CD8-positive, alpha-beta memory T cell (primary cell): ENCODE measurements around the gene RNU7-1. TPM values are rescaled to one million over a fixed set of nuclear protein-coding genes. Genes with fewer than 3 reads are reported as not detected.
"Not testable (repeated sequence)": the region's sequence is repeated elsewhere in the genome, so short reads cannot be mapped to it uniquely, and the experiment has no call there.

Experiments used
- CTCF ChIA-PET: fragments of 350-600 bp; sonication (Branson Sonifier 250); formaldehyde crosslinking; loops from one replicate; lab custom pipeline; 2021; ENCODE audit warnings: antibody characterized with exemption; lab: Charles Lee
- POLR2A ChIA-PET: fragments of 350-600 bp; sonication (Branson Sonifier 250); formaldehyde crosslinking; loops from one replicate; lab custom pipeline; 2021; ENCODE audit warnings: antibody characterized with exemption; lab: Charles Lee
- DNase-seq, 5 donors: peaks; one replicate each; pipeline versions ENCODE4 v3.0.0 to v3.0.0-alpha.2; 2020 to 2022; ENCODE audit warnings: mixed read lengths in 1 of 5
- H3K27ac ChIP-seq: one replicate; pipeline ENCODE4 v1.7.0; 2013; ENCODE audit warnings: low read depth, mild to moderate bottlenecking, low read length, moderate library complexity
- H3K27me3 ChIP-seq: 2 replicates; pipeline ENCODE4 v1.7.0; 2013; ENCODE audit warnings: low read length, mild to moderate bottlenecking; ENCODE audit not compliant: insufficient read depth, poor library complexity, severe bottlenecking
- H3K36me3 ChIP-seq: 2 replicates; pipeline ENCODE4 v1.7.0; 2013; ENCODE audit warnings: mild to moderate bottlenecking, low read length, moderate library complexity; ENCODE audit not compliant: insufficient read depth
- H3K4me1 ChIP-seq: 2 replicates; pipeline ENCODE4 v1.7.0; 2013; ENCODE audit warnings: mild to moderate bottlenecking, low read length, moderate library complexity; ENCODE audit not compliant: insufficient read depth
- H3K4me3 ChIP-seq: 2 replicates; pipeline ENCODE4 v1.7.0; 2013; ENCODE audit warnings: mild to moderate bottlenecking, low read length
- H3K9me3 ChIP-seq: 2 replicates; pipeline ENCODE4 v1.7.0; 2013; ENCODE audit warnings: mild to moderate bottlenecking, low read length
- H3K27ac Mint-ChIP-seq, 8 donors: one replicate each; pipeline ENCODE4 v1.8.0; 2020 to 2021; ENCODE audit warnings: mixed read lengths in 8 of 8, mild to moderate bottlenecking in 6 of 8, inconsistent platforms in 3 of 8, moderate library complexity in 3 of 8
- H3K27me3 Mint-ChIP-seq, 2 donors: one replicate each; pipeline ENCODE4 v1.8.0; 2020 to 2021; ENCODE audit warnings: mixed read lengths in 2 of 2, mild to moderate bottlenecking in 1 of 2, moderate library complexity in 1 of 2
- H3K36me3 Mint-ChIP-seq, 3 donors: one replicate each; pipeline ENCODE4 v1.8.0; 2020 to 2021; ENCODE audit warnings: mixed read lengths in 3 of 3, inconsistent platforms in 1 of 3, mild to moderate bottlenecking in 1 of 3
- H3K4me1 Mint-ChIP-seq, 3 donors: one replicate each; pipeline ENCODE4 v1.8.0; 2020 to 2021; ENCODE audit warnings: mixed read lengths in 3 of 3, inconsistent platforms in 1 of 3, mild to moderate bottlenecking in 1 of 3
- H3K4me3 Mint-ChIP-seq, 7 donors: one replicate each; pipeline ENCODE4 v1.8.0; 2020 to 2021; ENCODE audit warnings: mixed read lengths in 7 of 7, mild to moderate bottlenecking in 6 of 7, moderate library complexity in 4 of 7, inconsistent platforms in 2 of 7
- H3K9me3 Mint-ChIP-seq, 5 donors: one replicate each; pipeline ENCODE4 v1.8.0; 2020 to 2022; ENCODE audit warnings: mixed read lengths in 5 of 5, mild to moderate bottlenecking in 3 of 5, moderate library complexity in 2 of 5, inconsistent platforms in 1 of 5
- polyA plus RNA-seq: library from polyadenylated mRNA; unstranded; fragments of 300-500 nt; fragmentation: Illumina TruSeq; gene quantifications from one replicate; pipeline ENCODE4 v1.2.3, GENCODE V29; 2021
- total RNA-seq, 2 experiments: library from RNA; stranded (reverse); gene quantifications; one replicate each; pipeline ENCODE4 v1.2.3, GENCODE V29; 2021

RNU7-1 gene
- total and polyA plus RNA-seq, 3 experiments from 2014 or later = not detected

DNA sequence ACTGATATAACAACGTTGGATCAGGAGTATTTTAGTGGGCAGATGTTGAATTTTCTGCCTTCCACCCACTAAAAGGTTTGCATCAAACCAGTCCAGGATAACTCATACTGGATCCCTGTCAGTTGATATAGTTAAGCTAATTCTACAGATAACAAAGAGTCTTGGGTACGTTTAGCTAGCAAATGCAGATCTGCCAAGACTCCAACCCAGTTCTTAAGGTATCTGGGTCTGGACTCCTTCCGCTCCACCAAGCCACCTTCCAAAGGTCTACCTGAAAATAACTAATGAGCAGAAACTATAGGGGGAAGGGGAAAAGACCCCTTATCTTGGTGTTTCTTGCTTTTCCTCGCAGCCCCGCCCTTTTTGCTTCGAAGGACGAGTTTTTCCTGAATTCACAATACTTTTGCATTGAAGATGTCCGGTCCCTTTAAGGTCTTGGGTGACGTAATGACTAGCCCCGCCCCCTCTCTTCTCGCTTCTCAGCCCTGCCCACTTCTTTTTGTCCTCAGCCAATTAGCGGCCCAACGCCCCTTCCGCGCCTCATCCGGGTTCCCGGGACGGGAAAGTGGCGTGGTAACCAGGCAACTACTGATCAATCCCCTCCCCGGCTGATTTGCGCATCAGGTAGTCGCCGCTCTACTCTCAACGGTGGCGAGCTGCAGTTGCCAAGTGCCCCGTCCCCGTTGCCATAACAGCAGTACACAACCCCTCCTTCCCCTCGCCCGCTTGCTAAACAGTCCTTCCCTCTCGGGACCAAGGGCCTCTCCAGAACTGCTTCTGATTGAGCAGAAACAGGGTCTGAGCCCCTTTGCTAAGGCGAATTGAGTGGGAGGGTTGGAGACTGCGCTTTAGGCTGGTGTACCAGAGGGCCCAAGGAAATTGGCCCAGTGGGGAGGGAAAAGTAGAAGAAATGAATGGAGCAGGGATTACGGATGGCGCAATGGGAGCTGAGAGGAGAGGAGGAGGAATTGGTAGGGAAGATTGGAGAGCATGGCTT is 39.0 kb upstream of the RNU7-1 start, which contains the start of gene LRRC23:
LRRC23 (plus strand) TSS at position 543 of the 997 bp plus-strand sequence. CDS start 812 bp downstream, outside the sequence.
- H3K4me3 Mint-ChIP-seq = peak within 1 kb of the TSS in 1 of 7 donors; percentile 19
- no peaks in the 10 kb centered on the region for H3K9me3 Mint-ChIP-seq
- CTCF ChIA-PET = interaction anchor here (1.0 to 7.9 kb wide), 5 partner anchors 13 to 114 kb away, joined by 3 to 50 read pairs (median 5); partner anchors contain the start of genes LPCAT3 and SPSB2

DNA sequence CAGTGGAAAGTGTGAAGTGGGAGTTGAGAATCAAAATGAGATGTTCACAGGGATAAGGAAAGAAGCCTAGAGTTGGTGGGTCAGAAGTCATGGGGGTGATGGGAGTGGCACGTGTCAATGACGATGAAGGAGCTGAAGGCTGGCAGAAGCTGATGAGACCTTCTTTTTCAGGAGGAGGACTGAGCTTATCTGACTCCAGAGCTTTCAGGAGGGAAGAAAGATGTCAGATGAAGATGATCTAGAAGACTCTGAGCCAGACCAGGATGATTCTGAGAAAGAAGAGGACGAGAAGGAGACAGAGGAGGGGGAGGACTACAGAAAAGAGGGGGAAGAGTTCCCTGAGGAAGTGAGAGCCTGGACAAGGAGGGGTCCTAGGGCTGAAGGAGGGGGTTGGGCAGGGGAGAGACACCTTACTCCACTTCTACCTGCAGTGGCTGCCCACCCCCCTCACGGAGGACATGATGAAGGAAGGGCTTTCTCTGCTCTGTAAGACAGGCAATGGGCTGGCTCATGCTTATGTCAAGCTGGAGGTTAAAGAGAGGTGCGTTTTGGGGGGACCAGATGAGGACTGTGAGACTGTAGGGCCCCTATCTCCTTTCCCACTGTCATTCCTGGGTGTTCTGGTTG is 38.1 kb upstream of the RNU7-1 start:
- ChIA-PET POLR2A (interaction anchor here (0.9 to 1.6 kb wide), 4 partner anchors 9 to 54 kb away, joined by 3 to 10 read pairs (median 4); partner anchors contain the start of genes CDCA3, ENO2 and USP5), CTCF (interaction anchor here (1.0 to 7.9 kb wide), 4 partner anchors 14 to 36 kb away, joined by 3 to 50 read pairs (median 25); partner anchors contain the start of gene SPSB2)
- no peaks in the 10 kb centered on the region for H3K9me3 ChIP-seq
- no peak overlapping the region for H3K4me3 Mint-ChIP-seq
- no peak overlapping the region for H3K27ac Mint-ChIP-seq
- no peaks in the 10 kb centered on the region for H3K9me3 Mint-ChIP-seq
- H3K27me3 Mint-ChIP-seq = no peaks in the 10 kb centered on the region
- H3K27ac ChIP-seq = peak overlapping the region; percentile 95
- peaks cover 0 to 5% (median 3%) of the 10 kb centered on the region in 3 donors for H3K36me3 Mint-ChIP-seq
- no peaks in the 10 kb centered on the region for H3K36me3 ChIP-seq
- H3K4me1 Mint-ChIP-seq = peaks cover 0 to 5% (median 0%) of the 10 kb centered on the region in 3 donors
- DNase-seq = no peak
- H3K27me3 ChIP-seq = no peaks in the 10 kb centered on the region
- H3K4me3 ChIP-seq = peak overlapping the region; percentile 86
- H3K4me1 ChIP-seq = peaks cover 16% of the 10 kb centered on the region

More for the DNA sequence above, 39.0 kb upstream of the RNU7-1 start, which contains the start of gene LRRC23:
- Mint-ChIP-seq H3K27me3 (no peaks in the 10 kb centered on the region), H3K4me1 (peaks cover 0 to 5% (median 0%) of the 10 kb centered on the region in 3 donors), H3K27ac (peak within 1 kb of the TSS in 1 of 8 donors; percentile 78), H3K36me3 (peaks cover 0 to 5% (median 3%) of the 10 kb centered on the region in 3 donors)
- Histone ChIP-seq H3K36me3 (no peaks in the 10 kb centered on the region), H3K4me1 (peaks cover 16% of the 10 kb centered on the region), H3K9me3 (no peaks in the 10 kb centered on the region), H3K4me3 (peak within 1 kb of the TSS; percentile 86), H3K27ac (peak within 1 kb of the TSS; percentile 95), H3K27me3 (no peaks in the 10 kb centered on the region)
- POLR2A ChIA-PET = interaction anchor here (0.9 to 1.6 kb wide), 4 partner anchors 9 to 53 kb away, joined by 3 to 10 read pairs (median 4); partner anchors contain the start of genes CDCA3, ENO2 and USP5
- DNase-seq = peak; percentile 97 to 99 (median 98)

DNA sequence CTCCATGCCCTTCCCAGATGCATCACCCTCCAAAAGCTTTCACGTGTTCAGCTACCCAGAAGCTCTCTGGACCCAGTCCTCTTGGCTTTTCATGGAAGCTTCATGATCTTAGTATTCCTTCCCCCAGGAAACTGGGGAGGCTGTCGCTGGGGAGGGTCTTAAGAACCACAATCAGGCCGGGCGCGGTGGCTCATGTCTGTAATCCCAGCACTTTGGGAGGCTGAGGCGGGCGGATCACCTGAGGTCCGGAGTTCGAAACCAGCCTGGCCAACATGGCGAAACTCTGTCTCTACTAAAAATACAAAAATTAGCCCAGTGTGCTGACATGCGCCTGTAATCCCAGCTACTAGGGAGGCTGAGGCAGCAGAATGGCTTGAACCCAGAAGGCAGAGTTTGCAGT is 35.5 kb upstream of the RNU7-1 start:
- H3K9me3 ChIP-seq, H3K4me1 Mint-ChIP-seq, H3K27me3 ChIP-seq, H3K4me3 ChIP-seq, H3K36me3 ChIP-seq, H3K27me3 Mint-ChIP-seq, H3K27ac ChIP-seq, H3K27ac Mint-ChIP-seq, H3K36me3 Mint-ChIP-seq, DNase-seq, H3K9me3 Mint-ChIP-seq, H3K4me3 Mint-ChIP-seq: not testable (repeated sequence)
- ChIA-PET CTCF (interaction anchor here (1.2 to 7.9 kb wide), 7 partner anchors 8 to 56 kb away, joined by 3 to 50 read pairs (median 7); partner anchors contain the start of genes SPSB2 and USP5), POLR2A (interaction anchor here (0.7 to 0.8 kb wide), 2 partner anchors 17 to 30 kb away, joined by 3 to 7 read pairs; no protein-coding TSS in a partner anchor)
- peaks cover 17% of the 10 kb centered on the region for H3K4me1 ChIP-seq

- no peaks in the 10 kb centered on the region for H3K36me3 ChIP-seq
- Mint-ChIP-seq H3K4me1 (peaks cover 12 to 19% (median 13%) of the 10 kb centered on the region in 3 donors), H3K9me3 (no peaks in the 10 kb centered on the region), H3K27ac (peak overlapping the region in 3 of 8 donors; percentile 6 to 51 (median 46)), H3K4me3 (peak overlapping the region in 1 of 7 donors; percentile 14), H3K27me3 (no peaks in the 10 kb centered on the region), H3K36me3 (peaks cover 0 to 8% (median 3%) of the 10 kb centered on the region in 3 donors)
- peaks cover 18% of the 10 kb centered on the region for H3K4me1 ChIP-seq
- ChIA-PET CTCF (interaction anchor here (0.7 to 7.9 kb wide), 4 partner anchors 15 to 52 kb away, joined by 3 to 50 read pairs (median 10); no protein-coding TSS in a partner anchor), POLR2A (no interaction called here)
- H3K27ac ChIP-seq = no peak overlapping the region
- H3K27me3 ChIP-seq = no peaks in the 10 kb centered on the region
- H3K9me3 ChIP-seq = no peaks in the 10 kb centered on the region
- H3K4me3 ChIP-seq = no peak overlapping the region
- DNase-seq = no peak
Measured at GRCh38 chr12:6909421-6910145, 34.0 kb upstream of the RNU7-1 start.

GRCh38 chr12:6912164-6912935 is 31.3 kb upstream of the RNU7-1 start:
- H3K4me3 ChIP-seq = no peak overlapping the region
- POLR2A ChIA-PET = interaction anchor here (0.6 to 2.6 kb wide), 4 partner anchors 21 to 1011 kb away, joined by 3 to 14 read pairs (median 10); no protein-coding TSS in a partner anchor
- H3K9me3 ChIP-seq = no peaks in the 10 kb centered on the region
- H3K27me3 Mint-ChIP-seq = no peaks in the 10 kb centered on the region
- peaks cover 21 to 44% (median 30%) of the 10 kb centered on the region in 3 donors for H3K4me1 Mint-ChIP-seq
- CTCF ChIA-PET = interaction anchor here (1.1 to 4.4 kb wide), 6 partner anchors 10 to 40 kb away, joined by 3 to 28 read pairs (median 14); partner anchors contain the start of gene SPSB2
- H3K36me3 ChIP-seq = no peaks in the 10 kb centered on the region
- no peaks in the 10 kb centered on the region for H3K27me3 ChIP-seq
- H3K4me3 Mint-ChIP-seq = peak overlapping the region in 6 of 7 donors; percentile 13 to 95 (median 66)
- no peak for DNase-seq
- no peaks in the 10 kb centered on the region for H3K9me3 Mint-ChIP-seq
- peaks cover 0 to 30% (median 3%) of the 10 kb centered on the region in 3 donors for H3K36me3 Mint-ChIP-seq
- peaks cover 21% of the 10 kb centered on the region for H3K4me1 ChIP-seq
- H3K27ac ChIP-seq = no peak overlapping the region
- H3K27ac Mint-ChIP-seq = peak overlapping the region; percentile 81 to 98 (median 94)

GRCh38 chr12:6914246-6914946 is 29.2 kb upstream of the RNU7-1 start, which contains the start of gene ENO2:
Gene ENO2 (plus strand): TSS chr12:6914580. CDS start chr12:6915833, 1,253 bp downstream.
- peak; percentile 79 to 94 (median 87) for DNase-seq
- Mint-ChIP-seq H3K36me3 (peaks cover 0 to 39% (median 2%) of the 10 kb centered on the region in 3 donors), H3K4me1 (peaks cover 21 to 44% (median 30%) of the 10 kb centered on the region in 3 donors), H3K9me3 (no peaks in the 10 kb centered on the region), H3K27me3 (no peaks in the 10 kb centered on the region), H3K27ac (peak within 1 kb of the TSS; percentile 94 to 99 (median 96)), H3K4me3 (peak within 1 kb of the TSS; percentile 89 to 99 (median 94))
- H3K27ac ChIP-seq = peak within 1 kb of the TSS; percentile 66
- no peaks in the 10 kb centered on the region for H3K27me3 ChIP-seq
- H3K36me3 ChIP-seq = peaks cover 2% of the 10 kb centered on the region
- peak within 1 kb of the TSS; percentile 69 for H3K4me3 ChIP-seq
- peaks cover 21% of the 10 kb centered on the region for H3K4me1 ChIP-seq
- POLR2A ChIA-PET = interaction anchor here (0.6 to 2.6 kb wide), 17 partner anchors 9 to 244 kb away, joined by 3 to 14 read pairs (median 5); partner anchors contain the start of genes C12orf57, LRRC23, RNU7-1 and SPSB2
- CTCF ChIA-PET = interaction anchor here (0.7 to 4.4 kb wide), 7 partner anchors 11 to 49 kb away, joined by 3 to 28 read pairs (median 4); partner anchors contain the start of genes C12orf57, RNU7-1 and SPSB2
- no peaks in the 10 kb centered on the region for H3K9me3 ChIP-seq
